ENCODE results near the gene KIF3A. TPM values are rescaled to one million over a fixed set of nuclear protein-coding genes. Genes with fewer than 3 reads are reported as not detected.
A peak's percentile ranks its signal among the peaks of the same experiment; 100 is the strongest.

The KIF3A gene
- total RNA-seq, 1 donor from 2014 or later: 15.5 TPM

GRCh38 chr5:132770476-132771159 is 33.3 kb upstream of the KIF3A start:
- DNase-seq (ENCODE audit: low spot score): no peak

- DNase-seq (ENCODE audit: low spot score): no peak
These were observed 31.1 kb upstream of the KIF3A start for GRCh38 chr5:132768485-132768868.

- DNase-seq (ENCODE audit: low spot score): no peak
These were observed 29.8 kb upstream of the KIF3A start for GRCh38 chr5:132767150-132767549.

GRCh38 chr5:132766806-132767055 is 29.4 kb upstream of the KIF3A start:
- no peak for DNase-seq (ENCODE audit: low spot score)

- DNase-seq (ENCODE audit: low spot score): no peak
These were observed 28.9 kb upstream of the KIF3A start for GRCh38 chr5:132766020-132766805.

GRCh38 chr5:132765311-132766019 is 28.1 kb upstream of the KIF3A start:
- no peak for DNase-seq (ENCODE audit: low spot score)

- no peak for DNase-seq (ENCODE audit: low spot score)
These were observed 27.4 kb upstream of the KIF3A start for GRCh38 chr5:132764671-132765238.

- no peak for DNase-seq (ENCODE audit: low spot score)
These were observed 26.7 kb upstream of the KIF3A start for GRCh38 chr5:132764051-132764450.

- DNase-seq (ENCODE audit: low spot score): no peak
These were observed 26.1 kb upstream of the KIF3A start for GRCh38 chr5:132763181-132764036.

- no peak for DNase-seq (ENCODE audit: low spot score)
These were observed 25.1 kb upstream of the KIF3A start for GRCh38 chr5:132762246-132763000.

GRCh38 chr5:132761321-132762240 is 24.2 kb upstream of the KIF3A start:
- no peak for DNase-seq (ENCODE audit: low spot score)

- no peak for DNase-seq (ENCODE audit: low spot score)
These were observed 23.4 kb upstream of the KIF3A start for GRCh38 chr5:132760601-132761317.

GRCh38 chr5:132760049-132760420 is 22.7 kb upstream of the KIF3A start:
- no peak for DNase-seq (ENCODE audit: low spot score)

- peak; percentile 10 for DNase-seq (ENCODE audit: low spot score)
These were observed 22.0 kb upstream of the KIF3A start for GRCh38 chr5:132759114-132760048.

GRCh38 chr5:132758451-132758850 is 21.1 kb upstream of the KIF3A start:
- DNase-seq (ENCODE audit: low spot score): peak; percentile 7

- DNase-seq (ENCODE audit: low spot score): no peak
These were observed 19.2 kb upstream of the KIF3A start for GRCh38 chr5:132756542-132756941.

GRCh38 chr5:132754947-132755346 is 17.6 kb upstream of the KIF3A start:
- no peak for DNase-seq (ENCODE audit: low spot score)

- no peak for DNase-seq (ENCODE audit: low spot score)
These were observed 16.8 kb upstream of the KIF3A start for GRCh38 chr5:132754111-132754510.

All from mucosa of gallbladder (tissue), 1 donor.